GM19468 (cell line): ENCODE measurements around the gene FZD4.
"Not testable (repeated sequence)": the region's sequence is repeated elsewhere in the genome, so short reads cannot be mapped to it uniquely, and the experiment has no call there.

Experiments used
- ATAC-seq: cut with Tn5 transposase; IDR thresholded peaks from one replicate; pipeline ENCODE4 v1.9.1; 2021; ENCODE audit warnings: mild to moderate bottlenecking, moderate library complexity, moderate number of reproducible peaks; ENCODE audit not compliant: unreplicated experiment; ENCODE audit errors: extremely low read depth

The FZD4 gene

DNA sequence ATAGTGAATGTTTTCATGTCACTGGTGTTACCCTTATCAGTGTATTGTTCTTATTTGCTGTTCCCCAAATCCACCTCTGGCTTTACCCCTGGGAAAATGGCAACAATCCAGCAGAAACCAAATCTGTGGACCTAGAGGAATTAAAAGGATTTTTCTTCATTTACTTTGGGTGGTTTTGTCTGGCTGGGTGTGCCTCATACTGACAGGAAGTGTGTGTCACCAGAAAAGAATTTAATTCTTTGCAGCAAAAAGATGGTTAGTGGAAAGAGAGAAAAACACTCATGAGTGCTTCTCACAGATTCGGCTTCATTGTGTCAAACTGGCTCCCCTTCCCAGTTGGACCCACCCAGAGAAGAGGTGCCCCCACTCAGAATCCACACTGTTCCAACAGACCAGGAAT is 38.9 kb downstream of the FZD4 start:
- no peak for ATAC-seq

DNA sequence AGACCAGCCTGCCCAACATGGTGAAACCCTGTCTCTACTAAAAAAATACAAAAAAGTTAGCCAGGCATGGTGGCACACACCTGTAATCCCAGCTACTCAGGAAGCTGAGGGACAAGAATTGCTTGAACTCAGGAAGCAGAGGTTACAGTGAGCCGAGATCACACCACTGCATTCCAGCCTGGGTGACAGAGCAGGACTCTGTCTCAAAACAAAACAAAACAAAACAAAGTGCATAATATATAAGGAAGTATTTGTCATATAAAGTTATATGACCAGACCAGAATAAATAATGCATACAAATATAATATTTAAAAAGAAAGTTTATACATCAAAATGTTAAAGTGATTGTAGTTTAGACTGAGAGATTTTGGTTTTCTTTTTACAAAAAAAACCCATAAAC is 39.3 kb downstream of the FZD4 start:
- ATAC-seq: not testable (repeated sequence)

DNA sequence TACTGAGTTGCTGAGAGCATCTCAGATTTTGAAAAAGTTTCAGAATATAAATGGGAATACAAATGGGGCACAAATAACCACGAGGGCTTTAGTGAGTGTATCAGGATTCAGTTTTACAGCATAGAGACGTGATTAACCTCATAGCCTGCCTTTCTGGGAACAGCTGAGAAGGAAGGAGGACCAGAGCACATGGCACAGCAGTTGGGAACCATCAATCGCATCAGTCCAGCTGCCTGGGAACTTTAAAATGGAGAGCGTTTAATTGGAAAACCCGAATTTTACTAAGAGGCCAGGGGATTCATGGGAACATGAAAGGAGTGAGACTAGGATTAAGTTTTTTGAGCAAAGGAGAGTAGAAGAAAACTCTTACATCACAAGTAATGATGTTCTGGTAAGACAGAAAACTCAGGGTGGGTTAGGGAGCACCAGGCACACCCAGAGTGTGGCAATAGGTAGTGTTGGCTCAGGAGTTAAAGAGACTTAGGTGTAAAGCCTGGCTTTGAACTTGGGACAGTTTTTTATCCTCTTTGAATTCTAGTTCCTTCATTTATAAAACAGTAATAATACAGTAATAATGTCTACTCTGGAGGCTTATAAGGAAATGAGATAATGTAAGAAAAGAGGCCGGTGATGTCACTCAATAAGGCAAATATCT is 40.2 kb downstream of the FZD4 start:
- no peak for ATAC-seq

DNA sequence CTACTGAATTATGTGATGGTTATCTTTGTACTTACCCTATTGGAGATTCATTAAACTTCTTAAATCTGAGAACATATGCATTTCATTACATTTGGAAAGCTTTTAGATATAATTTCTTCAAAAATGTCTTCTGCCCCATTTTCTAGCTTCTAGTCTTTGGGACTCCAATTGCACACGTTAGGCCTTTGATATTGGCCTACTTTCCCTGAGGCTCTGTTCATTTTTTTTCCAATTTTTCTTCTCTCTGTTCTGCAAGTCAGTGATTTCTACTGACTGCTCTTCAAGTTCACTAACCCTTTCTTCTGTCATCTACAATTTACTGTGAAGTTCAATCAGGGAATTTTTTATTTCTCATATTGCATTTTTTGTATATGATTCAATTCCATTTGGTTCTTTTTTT is 43.0 kb downstream of the FZD4 start:
- ATAC-seq: no peak

DNA sequence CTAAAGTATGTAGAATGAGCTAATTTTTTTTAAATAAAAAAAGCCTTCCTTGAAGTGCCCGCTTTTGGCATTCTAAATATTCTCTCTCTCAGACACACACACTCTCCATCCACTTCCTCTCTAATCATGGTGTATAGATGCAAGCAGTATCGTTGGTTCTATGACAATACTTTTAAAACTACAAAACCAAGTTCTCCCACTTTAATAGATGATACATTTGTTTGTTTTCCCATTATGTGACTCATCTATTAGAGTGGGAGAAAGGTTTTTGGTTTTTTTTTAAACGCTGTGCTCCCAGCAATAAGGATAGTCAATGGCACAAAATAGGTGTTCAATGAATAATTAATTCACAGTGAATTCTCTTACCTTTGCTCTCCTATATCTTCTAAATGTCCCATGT is 44.6 kb downstream of the FZD4 start:
- ATAC-seq: no peak

DNA sequence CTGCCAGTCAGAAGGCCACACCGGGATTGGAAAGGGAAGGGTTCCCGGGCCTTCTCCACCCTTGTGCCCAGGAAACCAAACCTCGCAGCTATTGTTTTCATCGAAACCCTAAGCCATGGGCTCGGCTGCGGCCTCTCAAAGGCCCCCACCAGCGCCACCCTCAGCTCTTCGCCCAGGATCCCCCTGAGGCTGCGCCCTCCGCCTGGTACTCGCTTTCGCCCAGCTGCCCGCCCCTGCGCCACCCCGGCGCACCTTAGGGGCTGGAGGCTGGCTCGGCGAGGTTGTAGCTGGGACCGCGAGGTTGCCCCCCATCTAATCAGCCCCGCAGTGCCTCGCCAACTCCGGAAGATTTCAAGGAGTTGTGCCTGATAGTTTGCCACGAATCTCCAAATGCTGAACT is 49.0 kb downstream of the FZD4 start:
- no peak for ATAC-seq

DNA sequence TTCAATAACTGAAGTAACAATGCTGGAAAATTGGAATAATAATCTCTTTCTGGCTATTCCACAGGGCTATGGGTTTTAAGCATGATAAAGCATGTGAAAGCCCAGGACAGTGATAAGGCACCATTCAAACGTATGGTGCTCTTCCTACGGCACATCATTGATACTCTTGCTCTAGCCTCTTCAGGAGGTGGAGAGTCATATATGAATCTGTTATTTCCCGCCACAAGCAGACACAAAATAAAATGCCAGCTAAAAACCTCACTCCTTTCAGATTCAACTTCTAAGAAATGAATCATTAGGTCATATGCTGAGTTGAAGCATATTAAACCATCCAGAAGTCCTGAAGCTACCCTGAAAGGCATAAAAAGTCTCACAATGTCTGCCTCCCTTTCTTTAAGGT is 49.9 kb downstream of the FZD4 start:
- no peak for ATAC-seq

DNA sequence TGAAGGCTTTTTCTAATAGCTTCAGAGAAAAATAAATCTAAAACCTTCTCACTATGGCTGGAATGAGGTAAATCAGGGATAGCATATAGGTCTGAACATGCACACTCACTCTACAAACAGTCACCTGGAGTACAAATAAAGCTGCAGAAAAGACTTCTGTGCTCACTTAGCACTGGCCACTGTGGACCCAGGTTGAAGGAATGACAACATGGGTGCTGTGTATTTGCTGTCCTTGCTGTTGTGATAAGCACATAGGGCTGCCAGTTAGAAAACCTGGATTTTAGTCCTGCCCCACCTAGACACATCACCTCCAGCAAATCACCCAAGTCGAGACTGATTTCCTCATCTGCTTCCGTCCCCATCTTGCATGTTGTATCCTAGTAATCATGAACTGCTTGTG is 51.2 kb downstream of the FZD4 start:
- no peak for ATAC-seq

DNA sequence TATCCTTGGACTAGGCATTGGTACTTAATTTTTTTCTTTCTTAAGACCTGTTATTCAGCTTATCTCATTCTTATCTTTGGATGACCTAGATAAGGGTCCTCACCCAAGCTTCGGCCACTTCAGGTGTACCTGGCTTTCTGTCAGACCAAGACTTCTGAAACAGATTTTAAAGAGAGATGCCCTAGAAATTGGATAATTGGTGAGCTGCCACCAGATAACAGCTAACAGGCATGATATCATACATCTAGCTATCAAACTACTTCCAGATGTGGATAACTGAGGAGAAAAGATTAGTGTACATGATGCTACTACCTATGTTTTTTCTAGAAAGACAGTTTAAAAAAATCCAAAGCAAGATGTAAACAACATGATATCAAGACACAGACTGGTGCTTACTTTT is 52.9 kb downstream of the FZD4 start:
- no peak for ATAC-seq

DNA sequence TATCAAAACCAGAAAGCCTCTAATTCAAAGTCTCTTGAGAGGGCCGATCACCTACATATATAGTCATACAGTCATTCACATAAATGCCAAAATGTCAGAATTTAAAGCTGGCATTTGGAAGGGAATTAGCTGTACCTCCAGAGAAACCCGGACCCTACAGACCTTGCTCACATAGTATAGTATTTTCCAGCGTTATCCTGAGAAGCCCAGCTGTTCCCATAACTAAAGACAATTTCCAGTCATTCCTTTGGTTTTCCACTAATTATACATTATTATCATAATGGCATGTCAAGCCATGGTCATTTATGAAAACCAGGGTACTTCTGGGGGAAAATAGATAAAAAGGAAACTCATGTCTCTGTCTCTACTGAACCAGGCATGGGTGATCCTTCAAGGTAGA is 53.6 kb downstream of the FZD4 start:
- no peak for ATAC-seq

DNA sequence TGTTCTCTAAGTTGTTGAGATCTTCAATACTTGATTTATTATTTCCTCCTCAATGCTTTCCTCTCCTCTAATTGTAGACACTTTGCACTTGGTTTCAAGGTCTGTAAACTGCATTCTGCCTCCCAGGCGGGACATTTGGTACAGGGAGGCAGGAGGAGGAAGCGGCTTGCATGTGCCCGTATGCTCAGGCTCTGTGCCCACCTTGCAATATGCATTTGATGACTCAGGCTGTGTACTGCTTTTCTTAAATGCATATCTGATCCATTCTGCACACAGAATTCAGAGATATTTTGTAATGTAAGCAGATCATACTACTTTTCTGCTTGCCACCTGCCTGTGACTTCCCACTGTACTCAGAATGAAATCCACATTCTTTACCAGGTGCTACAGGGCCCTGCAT is 55.0 kb downstream of the FZD4 start:
- ATAC-seq: no peak

DNA sequence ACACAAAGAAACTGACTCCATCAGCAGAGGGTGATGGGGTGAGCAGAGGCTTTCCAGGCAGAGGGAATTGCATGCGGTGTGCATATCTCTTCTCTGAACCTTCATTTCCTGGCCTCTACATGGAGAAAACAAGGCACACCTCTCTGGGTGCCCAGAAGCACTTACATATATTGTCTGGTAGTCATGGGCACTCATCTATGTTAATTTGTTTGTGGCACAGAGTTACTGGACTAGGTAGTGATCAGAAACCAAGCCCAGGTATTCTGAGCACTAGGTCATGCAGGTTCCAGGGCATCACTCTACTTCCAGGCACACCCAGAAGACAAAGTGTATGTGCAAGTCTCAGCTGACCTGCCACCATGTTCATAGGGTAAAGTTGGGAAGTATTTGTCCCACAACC is 56.5 kb downstream of the FZD4 start:
- no peak for ATAC-seq

DNA sequence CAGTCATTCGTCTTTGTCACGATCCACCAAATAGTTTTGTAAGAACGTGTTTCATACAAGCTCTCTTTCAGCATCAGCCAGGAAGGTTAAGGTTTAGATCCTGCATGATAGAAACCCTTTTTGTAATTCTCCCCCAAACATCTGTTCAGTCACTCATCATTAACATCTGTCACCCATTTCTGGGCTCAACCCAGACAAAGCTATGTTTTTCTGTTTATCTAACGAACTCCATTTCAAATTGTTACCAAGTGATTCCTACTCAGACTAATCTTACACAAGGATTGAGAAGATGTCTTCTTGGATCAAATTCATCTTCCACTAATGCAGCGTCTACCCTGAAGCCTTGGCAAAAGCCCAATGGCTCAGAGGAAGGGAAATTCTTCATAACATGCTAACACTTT is 58.8 kb downstream of the FZD4 start:
- ATAC-seq: no peak
